ENCODE measurements around the gene DENND2A. TPM values are rescaled to one million over a fixed set of nuclear protein-coding genes. Genes with fewer than 3 reads are reported as not detected.

DENND2A gene
- total RNA-seq, 1 experiment from 2014 or later, result 0.49 TPM

- Histone ChIP-seq H3K9me3 (ENCODE audit: low read depth, low read length, poor library complexity, severe bottlenecking) (no peaks in the 10 kb centered on the region), H3K27me3 (replicated peaks; ENCODE audit: insufficient read depth, low read depth, low read length, poor library complexity) (no peaks in the 10 kb centered on the region), H3K27ac (ENCODE audit: low read depth, low read length, poor library complexity, severe bottlenecking) (no peak overlapping the region), H3K4me1 (ENCODE audit: insufficient read depth, low read length, poor library complexity, severe bottlenecking) (no peaks in the 10 kb centered on the region), H3K36me3 (ENCODE audit: insufficient read depth, low read length, poor library complexity, severe bottlenecking) (no peaks in the 10 kb centered on the region), H3K4me3 (ENCODE audit: low read depth, low read length, poor library complexity, severe bottlenecking) (no peak overlapping the region)
- CTCF ChIA-PET, result no interaction called here
- POLR2A ChIA-PET (ENCODE audit: low non-redundant PET), result no interaction called here
- TF ChIP-seq EZH2 (IDR thresholded peaks at IDR 0.05; ENCODE audit: borderline replicate concordance, low read depth, low read length, poor library complexity, severe bottlenecking), result no peak
- TF ChIP-seq, protein P1, sequence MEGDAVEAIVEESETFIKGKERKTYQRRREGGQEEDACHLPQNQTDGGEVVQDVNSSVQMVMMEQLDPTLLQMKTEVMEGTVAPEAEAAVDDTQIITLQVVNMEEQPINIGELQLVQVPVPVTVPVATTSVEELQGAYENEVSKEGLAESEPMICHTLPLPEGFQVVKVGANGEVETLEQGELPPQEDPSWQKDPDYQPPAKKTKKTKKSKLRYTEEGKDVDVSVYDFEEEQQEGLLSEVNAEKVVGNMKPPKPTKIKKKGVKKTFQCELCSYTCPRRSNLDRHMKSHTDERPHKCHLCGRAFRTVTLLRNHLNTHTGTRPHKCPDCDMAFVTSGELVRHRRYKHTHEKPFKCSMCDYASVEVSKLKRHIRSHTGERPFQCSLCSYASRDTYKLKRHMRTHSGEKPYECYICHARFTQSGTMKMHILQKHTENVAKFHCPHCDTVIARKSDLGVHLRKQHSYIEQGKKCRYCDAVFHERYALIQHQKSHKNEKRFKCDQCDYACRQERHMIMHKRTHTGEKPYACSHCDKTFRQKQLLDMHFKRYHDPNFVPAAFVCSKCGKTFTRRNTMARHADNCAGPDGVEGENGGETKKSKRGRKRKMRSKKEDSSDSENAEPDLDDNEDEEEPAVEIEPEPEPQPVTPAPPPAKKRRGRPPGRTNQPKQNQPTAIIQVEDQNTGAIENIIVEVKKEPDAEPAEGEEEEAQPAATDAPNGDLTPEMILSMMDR (conservative IDR thresholded peaks at IDR 0.05; ENCODE audit: low read depth, low read length), result no peak
- intact Hi-C loops (cut with micrococcal nuclease; ENCODE audit: unreplicated experiment), result no loop called here
- no peak for DNase-seq (ENCODE audit: low spot score)
- BruUV-seq (replicated peaks), result no TSS peak
These were observed 89.0 kb downstream of the DENND2A start for GRCh38 chr7:140551355-140552239.

- Histone ChIP-seq H3K9me3 (ENCODE audit: low read depth, low read length, poor library complexity, severe bottlenecking) (no peaks in the 10 kb centered on the region), H3K36me3 (ENCODE audit: insufficient read depth, low read length, poor library complexity, severe bottlenecking) (no peaks in the 10 kb centered on the region), H3K27me3 (replicated peaks; ENCODE audit: insufficient read depth, low read depth, low read length, poor library complexity) (no peaks in the 10 kb centered on the region), H3K4me1 (ENCODE audit: insufficient read depth, low read length, poor library complexity, severe bottlenecking) (peaks cover 1% of the 10 kb centered on the region), H3K4me3 (ENCODE audit: low read depth, low read length, poor library complexity, severe bottlenecking) (no peak overlapping the region), H3K27ac (ENCODE audit: low read depth, low read length, poor library complexity, severe bottlenecking) (no peak overlapping the region)
- TF ChIP-seq, protein P1 (conservative IDR thresholded peaks at IDR 0.05; ENCODE audit: low read depth, low read length), result no peak
- no peak for TF ChIP-seq EZH2 (IDR thresholded peaks at IDR 0.05; ENCODE audit: borderline replicate concordance, low read depth, low read length, poor library complexity, severe bottlenecking)
- intact Hi-C loops (cut with micrococcal nuclease; ENCODE audit: unreplicated experiment), result no loop called here
- ChIA-PET CTCF (no interaction called here), POLR2A (ENCODE audit: low non-redundant PET) (no interaction called here)
- no TSS peak for BruUV-seq (replicated peaks)
- no peak for DNase-seq (ENCODE audit: low spot score)
These were observed 93.7 kb downstream of the DENND2A start for GRCh38 chr7:140546947-140547346.

GRCh38 chr7:140544388-140544826, 96.2 kb downstream of the DENND2A start:
- Histone ChIP-seq H3K27ac (ENCODE audit: low read depth, low read length, poor library complexity, severe bottlenecking) (no peak overlapping the region), H3K27me3 (replicated peaks; ENCODE audit: insufficient read depth, low read depth, low read length, poor library complexity) (no peaks in the 10 kb centered on the region), H3K9me3 (ENCODE audit: low read depth, low read length, poor library complexity, severe bottlenecking) (no peaks in the 10 kb centered on the region), H3K36me3 (ENCODE audit: insufficient read depth, low read length, poor library complexity, severe bottlenecking) (no peaks in the 10 kb centered on the region), H3K4me1 (ENCODE audit: insufficient read depth, low read length, poor library complexity, severe bottlenecking) (peaks cover 10% of the 10 kb centered on the region), H3K4me3 (ENCODE audit: low read depth, low read length, poor library complexity, severe bottlenecking) (no peak overlapping the region)
- BruUV-seq (replicated peaks), result no TSS peak
- TF ChIP-seq, protein P1 (conservative IDR thresholded peaks at IDR 0.05; ENCODE audit: low read depth, low read length), result no peak
- TF ChIP-seq EZH2 (IDR thresholded peaks at IDR 0.05; ENCODE audit: borderline replicate concordance, low read depth, low read length, poor library complexity, severe bottlenecking), result no peak
- POLR2A ChIA-PET (ENCODE audit: low non-redundant PET), result no interaction called here
- intact Hi-C loops (cut with micrococcal nuclease; ENCODE audit: unreplicated experiment), result no loop called here
- DNase-seq (ENCODE audit: low spot score), result no peak
- CTCF ChIA-PET, result no interaction called here
